K562 treated with DMSO at 1 percent for 12 hours (cell line): ENCODE results near the gene COL19A1. TPM values are rescaled to one million over a fixed set of nuclear protein-coding genes. Genes with fewer than 3 reads are reported as not detected.

Experiments
- total RNA-seq: library from RNA; unstranded; fragments of 300-600 nt; gene quantifications from 2 replicates; pipeline ENCODE4 v1.2.3, GENCODE V29; 2022; ENCODE audit not compliant: insufficient read depth

The COL19A1 gene
- not detected in 2 replicates for total RNA-seq

DNA sequence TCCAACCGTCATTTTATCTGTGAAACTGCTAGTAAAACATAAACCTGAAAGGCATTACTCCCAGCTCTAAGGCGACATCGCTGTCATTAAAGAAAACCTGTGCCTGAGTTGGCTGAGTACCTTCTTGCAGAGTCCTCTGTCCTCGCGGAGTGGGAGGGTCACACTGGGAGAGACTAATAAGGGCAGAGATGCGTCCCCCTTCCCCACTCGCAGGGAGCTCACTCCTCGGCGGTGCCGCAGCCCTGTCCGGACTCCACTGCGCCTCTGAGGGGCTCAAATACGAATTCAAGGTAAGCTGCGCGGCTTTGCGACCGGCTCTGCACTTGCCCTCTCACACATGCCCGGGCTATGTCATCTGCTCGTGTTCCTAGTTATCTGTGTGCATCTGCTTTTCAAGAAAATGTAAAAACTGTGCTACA lies at the start of gene COL19A1:
COL19A1 (plus strand) TSS at position 206 of the 419 bp plus-strand sequence. CDS start 13,012 bp downstream, outside the sequence.

Other genes starting within 250 kb of the COL19A1 start
- gene LMBRD1, start 69.5 kb upstream of the COL19A1 start, total RNA-seq, result 14.9 and 26.9 TPM in 2 replicates